Stimulated activated CD4-positive, alpha-beta T cell treated with anti-CD3 and anti-CD28 coated beads, Interleukin-15, amount 100 ng/mL, for 1 hour (primary cell): ENCODE results near the gene HASPIN.

Source experiments
- DNase-seq, 2 donors: peaks; one replicate each; pipeline ENCODE4 v3.0.0-alpha.2; 2020; ENCODE audit warnings: low read depth in 1 of 2, low spot score in 1 of 2

Gene HASPIN

GRCh38 chr17:3723556-3724377 lies at the start of gene HASPIN:
TSS of gene HASPIN (plus strand) at chr17:3723903. CDS start at chr17:3723936, 33 bp downstream.
- DNase-seq = peak; percentile 86 to 89

DNA sequence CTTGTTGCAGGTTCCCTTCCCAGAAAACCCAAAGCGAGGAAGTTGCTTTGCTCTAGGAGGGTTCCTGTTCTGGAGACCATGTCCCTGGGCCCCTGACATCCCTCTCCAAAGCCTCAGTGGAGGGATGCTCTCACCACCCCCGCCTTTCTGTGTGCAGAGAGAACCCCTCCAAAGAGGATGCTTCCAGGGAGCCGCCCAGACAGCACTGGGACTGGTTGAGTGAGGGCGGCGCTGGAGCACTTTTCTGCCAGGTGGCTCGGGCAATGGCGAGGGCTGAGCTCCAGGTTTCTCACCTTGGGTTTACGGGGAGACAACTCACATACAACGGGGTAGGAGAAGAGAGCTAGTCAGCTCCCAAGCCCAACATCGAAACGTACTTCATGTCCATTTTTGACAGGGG lies 47.8 kb upstream of the HASPIN start:
- DNase-seq = no peak

- no peak for DNase-seq
These were observed 45.4 kb upstream of the HASPIN start for GRCh38 chr17:3678095-3678820.

GRCh38 chr17:3678821-3679530 lies 44.7 kb upstream of the HASPIN start:
- DNase-seq = no peak

DNA sequence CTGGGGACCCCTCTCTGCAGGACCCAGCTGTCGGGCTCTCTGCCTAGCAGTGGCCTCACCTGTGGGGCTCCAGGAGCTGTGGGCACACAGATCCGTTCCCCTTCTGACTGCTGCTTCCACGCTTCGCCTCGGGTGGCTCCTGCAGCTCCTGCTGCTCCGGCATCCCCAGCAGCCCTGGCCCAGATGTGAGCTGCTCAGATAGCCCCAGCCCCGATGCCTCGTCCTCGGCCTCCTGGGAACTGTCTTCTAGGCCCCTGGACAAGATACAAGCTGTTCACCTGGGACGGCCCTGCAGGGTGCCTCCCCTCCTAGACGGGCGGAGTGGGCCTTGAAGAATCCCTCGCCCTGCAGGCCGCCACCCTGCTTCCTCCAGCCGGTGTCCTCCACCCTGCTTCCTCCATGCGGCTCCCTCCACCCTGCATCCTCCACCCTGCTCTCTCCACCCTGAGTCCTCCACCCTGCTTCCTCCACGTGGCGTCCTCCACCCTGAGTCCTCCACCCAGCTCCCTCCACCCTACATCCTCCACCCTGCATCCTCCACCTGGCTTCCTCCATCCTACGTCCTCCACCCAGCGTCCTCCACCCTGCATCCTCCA lies 44.1 kb upstream of the HASPIN start:
- no peak for DNase-seq

GRCh38 chr17:3681057-3681456 lies 42.6 kb upstream of the HASPIN start:
- DNase-seq = no peak

- no peak for DNase-seq
These were observed 42.1 kb upstream of the HASPIN start for GRCh38 chr17:3681565-3681964.

- no peak for DNase-seq
These were observed 41.7 kb upstream of the HASPIN start for GRCh38 chr17:3682033-3682432.

DNA sequence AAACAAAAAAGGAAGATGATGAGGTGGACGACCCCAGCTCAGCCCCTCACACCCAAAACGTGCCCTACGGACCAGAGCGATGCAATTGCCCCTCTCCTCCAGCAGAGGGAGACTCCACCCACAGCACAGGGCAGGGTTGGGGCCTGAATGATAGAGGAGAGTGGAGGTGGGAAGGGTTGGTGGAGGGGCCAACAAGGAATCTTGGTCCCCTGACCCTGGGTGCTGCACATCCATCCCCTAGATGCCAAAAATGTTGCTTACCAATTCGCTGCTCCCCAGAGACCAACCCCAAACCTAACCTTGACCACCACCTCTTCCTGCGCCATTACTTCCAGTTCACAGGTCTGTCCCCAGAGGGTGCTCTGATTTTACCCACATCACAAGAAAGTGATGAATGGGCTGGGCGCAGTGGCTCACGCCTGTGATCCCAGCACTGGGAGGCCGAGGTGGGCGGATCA lies 40.6 kb upstream of the HASPIN start:
- DNase-seq = peak in 1 of 2 donors; percentile 39

DNA sequence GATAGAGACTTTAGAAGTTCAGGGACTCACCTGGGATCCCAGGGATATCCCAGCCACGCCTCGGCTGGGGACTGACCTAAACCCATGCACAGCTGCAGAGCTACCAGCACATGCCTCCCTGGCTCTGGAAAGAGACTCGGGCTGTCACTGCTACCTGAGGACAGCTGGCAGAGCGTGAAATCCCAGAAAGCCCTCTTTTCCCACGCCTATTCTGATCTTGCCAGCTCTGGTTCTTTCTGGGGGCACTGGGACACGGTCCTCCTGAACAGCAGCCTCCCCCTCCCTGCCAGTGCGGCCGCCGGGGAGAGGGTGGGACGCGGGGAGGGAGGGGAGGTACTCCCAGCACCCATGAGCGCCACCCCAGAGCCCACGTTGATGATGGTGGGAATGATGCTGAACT lies 38.5 kb upstream of the HASPIN start:
- no peak for DNase-seq

GRCh38 chr17:3688027-3688553 lies 35.6 kb upstream of the HASPIN start:
- no peak for DNase-seq

DNA sequence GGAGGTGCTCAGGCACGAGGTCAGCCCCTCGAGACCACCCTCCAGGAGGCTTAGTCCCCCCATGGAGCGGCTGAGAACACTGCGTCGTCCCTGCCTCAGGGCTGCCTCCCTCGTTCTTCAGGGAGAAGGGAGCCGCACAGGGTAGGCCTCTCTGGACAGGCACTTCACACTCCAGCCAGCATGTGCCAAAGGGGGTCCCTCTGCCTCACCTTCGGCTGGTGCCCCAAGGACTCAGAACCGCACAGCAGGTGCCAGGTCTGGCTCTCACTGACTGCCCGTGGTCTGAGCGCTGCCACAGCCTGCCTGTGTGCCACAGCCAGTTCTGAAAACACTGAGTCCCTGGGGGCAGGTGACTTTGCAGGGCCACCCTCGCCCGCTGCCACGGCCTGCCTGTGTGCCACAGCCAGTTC lies 34.8 kb upstream of the HASPIN start:
- DNase-seq = no peak

DNA sequence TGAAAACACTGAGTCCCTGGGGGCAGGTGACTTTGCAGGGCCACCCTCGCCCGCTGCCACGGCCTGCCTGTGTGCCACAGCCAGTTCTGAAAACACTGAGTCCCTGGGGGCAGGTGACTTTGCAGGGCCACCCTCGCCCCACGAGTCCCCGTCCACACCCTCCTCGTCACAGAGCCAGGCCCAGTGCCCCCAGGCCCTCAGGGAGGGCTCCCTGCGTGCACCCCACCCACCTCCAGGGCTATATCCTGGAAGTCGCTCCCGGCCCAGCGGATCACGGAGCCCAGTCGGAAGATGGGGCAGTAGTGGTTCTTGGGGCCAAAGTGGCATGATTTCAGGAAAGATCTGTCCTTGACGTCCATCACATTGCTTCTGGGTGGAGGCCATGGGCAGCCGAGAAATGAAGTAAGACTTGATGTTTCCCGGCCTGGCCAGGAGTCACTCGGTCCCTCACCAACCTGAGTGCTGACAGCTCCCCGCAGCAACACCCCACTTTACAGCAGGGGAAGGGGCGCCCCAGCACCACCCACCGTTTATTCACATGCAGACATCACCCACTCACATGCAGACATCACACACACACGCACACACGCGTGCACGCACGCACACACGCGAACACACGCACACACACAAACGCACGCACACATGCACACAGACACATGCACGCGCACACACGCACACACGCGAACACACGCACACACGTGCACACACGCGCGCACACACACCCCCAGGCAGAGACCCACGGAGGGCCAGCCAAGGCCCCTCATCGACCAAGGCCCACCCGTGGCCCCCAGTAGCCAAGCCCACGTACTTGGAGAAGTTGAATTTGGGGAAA lies 34.2 kb upstream of the HASPIN start:
- no peak for DNase-seq

GRCh38 chr17:3690094-3690715 lies 33.5 kb upstream of the HASPIN start:
- DNase-seq = no peak

DNA sequence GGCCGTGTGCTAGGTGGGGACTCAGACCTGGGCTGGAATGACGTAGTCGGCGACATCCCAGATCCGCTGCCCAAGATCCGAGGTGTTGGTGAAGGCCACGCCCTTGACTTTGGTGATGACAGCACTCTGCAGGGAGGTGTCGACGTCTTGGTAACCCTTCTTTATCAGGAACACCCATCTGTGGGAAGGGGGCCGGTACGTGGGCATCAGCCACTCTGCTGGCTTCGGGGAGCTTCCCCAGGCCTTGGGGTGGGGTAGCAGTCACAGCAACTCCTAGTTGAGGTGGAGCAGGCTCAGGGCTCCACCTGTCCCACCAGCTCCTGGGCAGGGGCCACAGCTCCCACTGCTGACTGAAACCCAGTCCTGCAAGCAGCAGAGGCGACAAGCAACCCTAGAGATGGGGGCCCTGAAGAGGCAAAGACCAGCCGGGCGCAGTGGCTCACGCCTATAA lies 32.1 kb upstream of the HASPIN start:
- no peak for DNase-seq

DNA sequence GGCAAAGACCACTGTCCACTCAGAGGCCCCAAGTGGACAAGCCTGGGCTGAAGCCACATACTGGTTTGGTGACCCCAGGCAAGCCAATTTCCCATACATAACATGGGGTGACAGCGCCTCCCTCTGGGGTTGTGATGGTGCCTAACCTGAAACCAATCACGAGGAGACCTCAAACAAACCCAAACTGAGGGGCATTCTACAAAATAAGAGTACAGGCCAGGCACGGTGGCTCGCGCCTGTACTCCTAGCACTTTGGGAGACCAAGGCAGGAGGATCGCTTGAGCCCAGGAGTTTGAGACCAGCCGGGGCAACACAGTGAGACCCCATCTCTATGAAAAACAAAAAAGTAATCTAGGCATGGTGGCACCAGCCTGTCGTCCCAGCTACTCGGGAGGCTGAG lies 31.4 kb upstream of the HASPIN start:
- no peak for DNase-seq

- no peak for DNase-seq
These were observed 30.6 kb upstream of the HASPIN start for GRCh38 chr17:3693141-3693540.

GRCh38 chr17:3693829-3694231 lies 29.9 kb upstream of the HASPIN start:
- DNase-seq = no peak

GRCh38 chr17:3695129-3695722 lies 28.5 kb upstream of the HASPIN start:
- DNase-seq = no peak
